Pancreas (tissue), 10 donors: ENCODE measurements around the gene BABAM2. TPM values are rescaled to one million over a fixed set of nuclear protein-coding genes. Genes with fewer than 3 reads are reported as not detected.
A peak's percentile ranks its signal among the peaks of the same experiment; 100 is the strongest.

Experiments
- ATAC-seq, 4 donors: fragments of 200-7000 bp; cut with Tn5 transposase; one replicate each; pipeline versions ENCODE4 v1.8.0 to v1.9.1; 2020; ENCODE audit warnings: mild to moderate bottlenecking in 4 of 4, moderate library complexity in 4 of 4
- DNase-seq, 6 donors: peaks; one replicate each; pipeline ENCODE4 v3.0.0-alpha.2; 2020
- FAIRE-seq: peaks from 2 replicates; lab custom pipeline; 2012; peaks lifted over from hg19 to GRCh38; lab: Jason Lieb, UNC
- H3K27ac ChIP-seq, 4 donors: fragments of 200-600 bp; sonication (generic); 1 replicate in 3 of 4; 2 replicates in 1 of 4; pipeline versions ENCODE4 v1.5.0 to v1.8.0; 2020
- H3K27me3 ChIP-seq, 4 donors: fragments of 200-600 bp; one replicate each; pipeline ENCODE4 v1.8.0; 2021
- H3K36me3 ChIP-seq, 3 donors: fragments of 200-600 bp; sonication (generic) in 1 of 3; one replicate each; pipeline versions ENCODE4 v1.5.0 to v1.8.0; 2020 to 2021
- H3K4me1 ChIP-seq, 3 donors: fragments of 200-600 bp; one replicate each; pipeline ENCODE4 v1.8.0; 2021
- H3K4me3 ChIP-seq, 4 donors: fragments of 200-600 bp; sonication (generic) in 2 of 4; one replicate each; pipeline versions ENCODE4 v1.5.0 to v1.8.0; 2020 to 2021
- H3K9me3 ChIP-seq, 4 donors: fragments of 200-600 bp; one replicate each; pipeline ENCODE4 v1.8.0; 2021
- CTCF ChIP-seq, 4 donors: fragments of 200-600 bp; sonication (generic) in 3 of 4; IDR thresholded peaks; one replicate each; pipeline versions ENCODE4 v1.5.0 to v1.8.0; 2021; ENCODE audit warnings: antibody characterized with exemption in 4 of 4
- WGBS, 2 donors: extraction: QIAGEN DNeasy Blood & Tissue Kit; methylation state at CpG; one replicate each; pipeline ENCODE4 v1.1.7; 2013; 5-methylcytosine and 5-hydroxymethylcytosine counted together
- intact Hi-C, 3 donors: fragments of 100-400 bp; cut with DNase I; formaldehyde crosslinking; loops; one replicate each; pipeline versions ENCODE4 v1.11.1 to v1.14.2; 2022
- polyA plus RNA-seq, 2 donors: library from polyadenylated mRNA; stranded (reverse); fragments of 200-250 nt; gene quantifications; one replicate each; pipeline ENCODE4 v1.2.3, GENCODE V29; 2013
- total RNA-seq, 6 donors: library from RNA; stranded (reverse); fragmentation: NEBNext Ultra II Directional in 4 of 6; extraction: Animal tissue kit (Norgen Biotek cat#: 25700) in 4 of 6; gene quantifications; one replicate each; pipeline versions ENCODE4 v1.2.1 to v1.2.4, GENCODE V29; 2021 to 2023
- donor health status: healthy with polysubstance abuse.
- donor health status: DM: no; HTN: no; CAD: no; lungs with moderate emphysema.
- donor health status: DM: no; HTN: no; CAD: no.
- donor health status: control.
- donor health status: control.
- donor health status: Bipolar disorder and iron deficiency.
- donor health status: DM: yes; HTN: yes; CAD: no.
- donor health status: DM: no; HTN: no; CAD: no.
- donor health status: DM: no; HTN: no; CAD: no.
- donor health status: DM: yes; HTN: yes; CAD: no.

The BABAM2 gene
- total and polyA plus RNA-seq, 8 donors = 9.4 to 21.3 (median 15.6) TPM

- 88 to 92% methylated on average over 3 of the region's 3 CpGs for WGBS, 2 donors
- intact Hi-C loops = no loop called here
- H3K27me3 ChIP-seq = no peaks in the 10 kb centered on the region
- ATAC-seq = no peak
- no peak overlapping the region for H3K27ac ChIP-seq
- TF ChIP-seq CTCF (IDR thresholded peaks at IDR 0.05) = no peak
- no peak for DNase-seq
- H3K9me3 ChIP-seq = no peaks in the 10 kb centered on the region
- H3K4me1 ChIP-seq = no peaks in the 10 kb centered on the region
- H3K4me3 ChIP-seq = no peak overlapping the region
- no peak for FAIRE-seq
- H3K36me3 ChIP-seq = no peaks in the 10 kb centered on the region
These were observed 474.1 kb downstream of the BABAM2 start for GRCh38 chr2:28364610-28365009.

- DNase-seq = no peak
- H3K4me3 ChIP-seq = no peak overlapping the region
- intact Hi-C loops = no loop called here
- TF ChIP-seq CTCF (IDR thresholded peaks at IDR 0.05) = no peak
- ATAC-seq = no peak
- no peaks in the 10 kb centered on the region for H3K27me3 ChIP-seq
- H3K27ac ChIP-seq = no peak overlapping the region
- no peaks in the 10 kb centered on the region for H3K36me3 ChIP-seq
- 90 to 92% methylated on average over 8 of the region's 8 CpGs for WGBS, 2 donors
- H3K4me1 ChIP-seq = no peaks in the 10 kb centered on the region
- no peak for FAIRE-seq
- H3K9me3 ChIP-seq = no peaks in the 10 kb centered on the region
These were observed 474.6 kb downstream of the BABAM2 start for GRCh38 chr2:28365158-28365557.

- ATAC-seq (no peak), FAIRE-seq (no peak), DNase-seq (no peak)
- Histone ChIP-seq H3K9me3 (no peaks in the 10 kb centered on the region), H3K27me3 (no peaks in the 10 kb centered on the region), H3K27ac (no peak overlapping the region), H3K4me1 (no peaks in the 10 kb centered on the region), H3K4me3 (no peak overlapping the region), H3K36me3 (no peaks in the 10 kb centered on the region)
- intact Hi-C loops = no loop called here
- TF ChIP-seq CTCF (IDR thresholded peaks at IDR 0.05) = no peak
- WGBS, 2 donors = 88 to 93% methylated on average over 10 of the region's 10 CpGs
These were observed 475.6 kb downstream of the BABAM2 start for GRCh38 chr2:28366149-28366495.

- TF ChIP-seq CTCF (IDR thresholded peaks at IDR 0.05) = no peak
- peak in 3 of 4 donors; percentile 61 to 73 (median 64) for ATAC-seq
- H3K27me3 ChIP-seq = no peaks in the 10 kb centered on the region
These were observed 476.2 kb downstream of the BABAM2 start for GRCh38 chr2:28366496-28367282.

GRCh38 chr2:28367667-28368356 lies 477.3 kb downstream of the BABAM2 start:
- WGBS, 2 donors = 84 to 86% methylated on average over 18 to 19 of the region's 19 CpGs
- no peak for DNase-seq

More at GRCh38 chr2:28366496-28367282, 476.2 kb downstream of the BABAM2 start:
- no peak for FAIRE-seq
- Histone ChIP-seq H3K27ac (no peak overlapping the region), H3K9me3 (no peaks in the 10 kb centered on the region), H3K36me3 (no peaks in the 10 kb centered on the region), H3K4me3 (no peak overlapping the region), H3K4me1 (no peaks in the 10 kb centered on the region)
- intact Hi-C loops = no loop called here
- DNase-seq = no peak
- WGBS, 2 donors = 65 to 73% methylated on average over 19 of the region's 19 CpGs

More at GRCh38 chr2:28367667-28368356, 477.3 kb downstream of the BABAM2 start:
- H3K27me3 ChIP-seq = no peaks in the 10 kb centered on the region
- H3K36me3 ChIP-seq = no peaks in the 10 kb centered on the region
- no peaks in the 10 kb centered on the region for H3K9me3 ChIP-seq
- intact Hi-C loops = no loop called here
- no peak for TF ChIP-seq CTCF (IDR thresholded peaks at IDR 0.05)
- FAIRE-seq (no peak), ATAC-seq (no peak)
- no peak overlapping the region for H3K27ac ChIP-seq
- H3K4me3 ChIP-seq = no peak overlapping the region
- H3K4me1 ChIP-seq = no peaks in the 10 kb centered on the region
